ENCODE data around the gene RIC3. TPM values are rescaled to one million over a fixed set of nuclear protein-coding genes. Genes with fewer than 3 reads are reported as not detected.

Gene RIC3
- total RNA-seq, 1 donor from 2014 or later: 12.7 TPM

GRCh38 chr11:8108421-8108820, 60.4 kb downstream of the RIC3 start:
- no peak for DNase-seq
- no peak overlapping the region for H3K27ac ChIP-seq
- TF ChIP-seq CTCF (IDR thresholded peaks at IDR 0.05): no peak
- no peak overlapping the region for H3K4me3 ChIP-seq
- intact Hi-C loops (cut with DNase I): no loop called here
- no peaks in the 10 kb centered on the region for H3K4me1 ChIP-seq
- no peak for ATAC-seq
- H3K36me3 ChIP-seq: peaks cover 8% of the 10 kb centered on the region
- H3K9me3 ChIP-seq: no peaks in the 10 kb centered on the region
- H3K27me3 ChIP-seq (ENCODE audit: low read depth): no peaks in the 10 kb centered on the region

GRCh38 chr11:8107642-8108041, 61.2 kb downstream of the RIC3 start:
- no peak for ATAC-seq

GRCh38 chr11:8106679-8107078, 62.1 kb downstream of the RIC3 start:
- Histone ChIP-seq H3K36me3 (peaks cover 17% of the 10 kb centered on the region), H3K9me3 (no peaks in the 10 kb centered on the region), H3K27ac (no peak overlapping the region), H3K27me3 (ENCODE audit: low read depth) (no peaks in the 10 kb centered on the region), H3K4me1 (no peaks in the 10 kb centered on the region), H3K4me3 (no peak overlapping the region)
- no peak for TF ChIP-seq CTCF (IDR thresholded peaks at IDR 0.05)
- no peak for DNase-seq
- intact Hi-C loops (cut with DNase I): no loop called here
- no peak for ATAC-seq

More at GRCh38 chr11:8107642-8108041, 61.2 kb downstream of the RIC3 start:
- Histone ChIP-seq H3K4me1 (no peaks in the 10 kb centered on the region), H3K27me3 (ENCODE audit: low read depth) (no peaks in the 10 kb centered on the region), H3K4me3 (no peak overlapping the region), H3K27ac (no peak overlapping the region), H3K36me3 (peaks cover 8% of the 10 kb centered on the region), H3K9me3 (no peaks in the 10 kb centered on the region)
- TF ChIP-seq CTCF (IDR thresholded peaks at IDR 0.05): no peak
- intact Hi-C loops (cut with DNase I): no loop called here
- DNase-seq: no peak

GRCh38 chr11:8105666-8106065, 63.2 kb downstream of the RIC3 start:
- H3K4me3 ChIP-seq: no peak overlapping the region
- H3K27ac ChIP-seq: no peak overlapping the region
- H3K27me3 ChIP-seq (ENCODE audit: low read depth): no peaks in the 10 kb centered on the region
- no peaks in the 10 kb centered on the region for H3K4me1 ChIP-seq
- no peak for ATAC-seq
- no peak for TF ChIP-seq CTCF (IDR thresholded peaks at IDR 0.05)
- intact Hi-C loops (cut with DNase I): no loop called here
- no peaks in the 10 kb centered on the region for H3K9me3 ChIP-seq
- no peak for DNase-seq
- peaks cover 28% of the 10 kb centered on the region for H3K36me3 ChIP-seq

GRCh38 chr11:8105133-8105532, 63.7 kb downstream of the RIC3 start:
- no peak overlapping the region for H3K4me3 ChIP-seq
- H3K27me3 ChIP-seq (ENCODE audit: low read depth): no peaks in the 10 kb centered on the region
- ATAC-seq: no peak
- intact Hi-C loops (cut with DNase I): no loop called here
- no peak for DNase-seq
- peaks cover 29% of the 10 kb centered on the region for H3K36me3 ChIP-seq
- H3K27ac ChIP-seq: no peak overlapping the region
- TF ChIP-seq CTCF (IDR thresholded peaks at IDR 0.05): no peak
- no peaks in the 10 kb centered on the region for H3K9me3 ChIP-seq
- H3K4me1 ChIP-seq: no peaks in the 10 kb centered on the region

GRCh38 chr11:8103909-8104308, 64.9 kb downstream of the RIC3 start:
- Histone ChIP-seq H3K4me3 (no peak overlapping the region), H3K27me3 (ENCODE audit: low read depth) (no peaks in the 10 kb centered on the region), H3K36me3 (peaks cover 29% of the 10 kb centered on the region), H3K9me3 (no peaks in the 10 kb centered on the region), H3K27ac (no peak overlapping the region), H3K4me1 (no peaks in the 10 kb centered on the region)
- no peak for DNase-seq
- no peak for TF ChIP-seq CTCF (IDR thresholded peaks at IDR 0.05)
- ATAC-seq: no peak
- intact Hi-C loops (cut with DNase I): no loop called here

Data from lower lobe of right lung (tissue), 2 donors.